SU-DHL-6 (cell line): ENCODE results near the gene GSE1.

Experiments
- EZH2phosphoT487 ChIP-seq: fragments of 200-600 bp; sonication (generic), shearing (Covaris generic); conservative IDR thresholded peaks from 2 replicates; pipeline ENCODE4 v1.6.1; 2018; ENCODE audit warnings: mild to moderate bottlenecking, antibody characterized with exemption, low read length, moderate library complexity, mixed read lengths
- TF ChIP-seq, protein P1 (sequence below): fragments of 200-600 bp; sonication (generic); IDR thresholded peaks from one replicate; pipeline ENCODE4 v1.5.1; 2017; ENCODE audit warnings: antibody characterized with exemption, mild to moderate bottlenecking, low read length, moderate library complexity; ENCODE audit not compliant: insufficient read depth, poor library complexity, severe bottlenecking

DNA sequence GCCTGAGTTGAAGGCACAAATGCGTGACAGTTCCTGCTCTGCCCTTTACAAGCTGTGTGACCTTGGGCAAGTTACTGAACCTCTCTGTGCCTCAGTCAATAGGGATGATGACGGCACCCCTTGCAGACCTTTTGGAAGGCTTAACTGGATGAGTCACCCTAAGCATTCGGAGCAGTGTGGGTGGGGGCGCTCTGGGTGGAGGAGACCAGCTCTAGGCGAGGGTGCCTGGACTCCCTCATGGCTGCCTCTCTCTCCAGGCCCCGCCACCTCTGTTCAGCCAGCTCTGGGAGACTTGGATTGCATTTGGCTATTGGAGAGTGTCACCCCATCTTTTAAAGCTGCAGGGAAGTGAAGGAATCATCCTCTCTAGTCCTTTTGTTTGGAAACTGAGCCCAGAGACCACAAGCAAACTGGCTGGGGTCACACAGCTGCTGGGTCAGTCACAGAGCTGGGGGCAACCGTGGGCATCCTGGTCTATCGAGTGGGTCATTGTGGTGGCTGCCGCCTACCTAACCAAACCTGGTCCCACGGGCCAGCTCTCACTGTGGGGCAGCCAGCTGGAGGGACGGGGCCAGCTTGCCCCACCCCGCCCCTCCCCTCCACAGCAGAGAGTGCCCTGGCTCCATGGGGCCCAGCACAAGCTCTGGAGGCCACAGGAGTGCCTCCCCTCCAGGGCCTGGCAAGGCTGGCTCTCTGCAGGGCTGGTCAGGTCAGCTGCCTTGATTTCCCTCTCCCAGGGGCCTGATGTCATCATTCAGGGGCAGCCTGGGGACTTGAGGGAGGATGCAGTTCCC is 20.2 kb upstream of the GSE1 start:
- TF ChIP-seq, protein P1, sequence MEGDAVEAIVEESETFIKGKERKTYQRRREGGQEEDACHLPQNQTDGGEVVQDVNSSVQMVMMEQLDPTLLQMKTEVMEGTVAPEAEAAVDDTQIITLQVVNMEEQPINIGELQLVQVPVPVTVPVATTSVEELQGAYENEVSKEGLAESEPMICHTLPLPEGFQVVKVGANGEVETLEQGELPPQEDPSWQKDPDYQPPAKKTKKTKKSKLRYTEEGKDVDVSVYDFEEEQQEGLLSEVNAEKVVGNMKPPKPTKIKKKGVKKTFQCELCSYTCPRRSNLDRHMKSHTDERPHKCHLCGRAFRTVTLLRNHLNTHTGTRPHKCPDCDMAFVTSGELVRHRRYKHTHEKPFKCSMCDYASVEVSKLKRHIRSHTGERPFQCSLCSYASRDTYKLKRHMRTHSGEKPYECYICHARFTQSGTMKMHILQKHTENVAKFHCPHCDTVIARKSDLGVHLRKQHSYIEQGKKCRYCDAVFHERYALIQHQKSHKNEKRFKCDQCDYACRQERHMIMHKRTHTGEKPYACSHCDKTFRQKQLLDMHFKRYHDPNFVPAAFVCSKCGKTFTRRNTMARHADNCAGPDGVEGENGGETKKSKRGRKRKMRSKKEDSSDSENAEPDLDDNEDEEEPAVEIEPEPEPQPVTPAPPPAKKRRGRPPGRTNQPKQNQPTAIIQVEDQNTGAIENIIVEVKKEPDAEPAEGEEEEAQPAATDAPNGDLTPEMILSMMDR: no peak
- TF ChIP-seq EZH2phosphoT487: no peak
